HG03442 (cell line): Measurements from ENCODE around the gene ADGRL3.
"Not testable (repeated sequence)": the region's sequence is repeated elsewhere in the genome, so short reads cannot be mapped to it uniquely, and the experiment has no call there.

Experiments used
- ATAC-seq: cut with Tn5 transposase; IDR thresholded peaks from one replicate; pipeline ENCODE4 v1.9.1; 2021; ENCODE audit warnings: mild to moderate bottlenecking, moderate library complexity; ENCODE audit not compliant: unreplicated experiment

Gene ADGRL3

DNA sequence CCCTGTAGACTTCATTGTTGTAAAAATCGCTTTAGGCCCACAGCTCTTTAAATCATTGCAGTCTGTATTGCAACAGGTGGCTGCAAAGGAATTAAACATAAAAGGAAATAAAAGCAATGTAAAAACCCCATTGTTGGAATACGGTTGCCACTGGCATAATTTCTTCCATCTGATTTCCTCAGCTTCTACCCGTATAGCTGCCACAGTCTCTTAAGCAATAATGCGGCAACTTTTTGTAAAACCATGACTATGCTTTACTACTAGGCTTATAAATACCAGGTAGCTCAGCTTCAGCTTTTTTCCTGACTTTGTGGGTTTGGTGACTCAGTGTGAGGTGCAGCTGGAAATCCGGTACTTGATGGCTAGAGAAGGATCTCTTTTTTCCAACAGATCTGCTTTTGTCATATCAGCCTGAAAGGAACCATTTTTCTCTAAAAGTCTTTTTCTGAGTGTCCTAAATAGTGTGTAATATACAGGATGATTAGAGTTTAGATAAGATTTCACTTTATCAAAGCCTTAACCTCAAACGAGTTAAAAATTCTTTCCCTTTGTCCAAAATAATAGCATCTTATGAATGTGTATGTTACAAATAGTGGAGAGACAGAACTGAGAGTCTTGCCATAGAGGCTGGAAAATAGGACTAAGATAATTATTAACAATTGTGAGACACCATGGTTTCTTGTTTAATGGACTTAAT is 268.0 kb downstream of the ADGRL3 start:
- no peak for ATAC-seq

DNA sequence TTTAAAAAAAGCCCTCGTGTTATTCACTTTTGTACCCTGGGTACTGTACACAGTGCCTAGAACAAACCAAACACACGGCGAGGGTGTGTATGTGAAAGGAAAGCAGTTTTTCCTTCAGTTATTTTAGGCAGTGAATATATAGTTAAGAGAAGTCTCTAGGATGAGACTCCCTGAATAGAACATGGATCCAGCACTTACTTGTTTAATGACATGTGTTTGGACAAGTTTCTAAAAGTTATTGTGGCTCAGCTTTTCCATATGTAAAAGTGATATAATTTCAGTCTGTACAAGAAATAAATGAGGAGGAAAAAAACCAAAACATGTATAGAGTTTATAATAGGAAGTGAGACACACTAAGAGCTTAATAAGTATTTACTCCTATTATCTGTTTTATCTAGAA is 273.2 kb downstream of the ADGRL3 start:
- no peak for ATAC-seq

DNA sequence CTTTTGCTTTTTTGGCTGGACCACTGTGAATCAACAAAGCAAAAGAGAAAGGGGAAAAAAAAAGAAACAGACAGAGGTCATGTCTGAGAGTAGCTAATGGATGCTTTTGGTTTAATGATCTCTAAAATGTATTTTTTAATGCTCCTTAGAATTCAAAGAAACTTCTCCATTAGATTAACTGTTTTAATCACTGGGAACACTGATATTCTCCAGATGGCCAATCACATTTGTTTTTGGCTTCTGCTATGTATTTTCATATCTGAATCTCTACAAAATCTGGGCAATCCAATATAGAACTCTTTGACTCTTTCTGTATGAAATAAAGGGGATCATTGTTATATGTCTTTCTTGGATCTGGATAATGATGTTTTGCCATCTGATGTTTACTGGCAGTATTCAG is 278.2 kb downstream of the ADGRL3 start:
- no peak for ATAC-seq

DNA sequence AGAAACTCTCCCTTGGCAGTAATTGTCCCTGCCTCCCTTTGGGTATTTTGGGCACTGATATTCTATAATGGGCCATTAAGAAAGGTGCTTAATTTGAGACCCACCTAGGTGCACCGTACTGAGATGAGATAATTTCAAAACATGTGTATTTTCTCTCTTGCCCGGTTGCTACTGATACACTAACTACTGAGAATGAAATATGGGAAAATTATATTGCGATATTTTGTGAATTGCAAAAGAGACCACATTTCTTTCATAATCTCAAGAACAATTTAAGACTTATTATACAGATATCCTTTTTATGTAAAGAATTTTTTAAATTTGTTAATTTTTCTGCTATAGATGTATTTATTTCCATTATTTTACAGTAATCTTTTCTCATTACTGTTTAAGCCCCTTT is 284.9 kb downstream of the ADGRL3 start:
- no peak for ATAC-seq

DNA sequence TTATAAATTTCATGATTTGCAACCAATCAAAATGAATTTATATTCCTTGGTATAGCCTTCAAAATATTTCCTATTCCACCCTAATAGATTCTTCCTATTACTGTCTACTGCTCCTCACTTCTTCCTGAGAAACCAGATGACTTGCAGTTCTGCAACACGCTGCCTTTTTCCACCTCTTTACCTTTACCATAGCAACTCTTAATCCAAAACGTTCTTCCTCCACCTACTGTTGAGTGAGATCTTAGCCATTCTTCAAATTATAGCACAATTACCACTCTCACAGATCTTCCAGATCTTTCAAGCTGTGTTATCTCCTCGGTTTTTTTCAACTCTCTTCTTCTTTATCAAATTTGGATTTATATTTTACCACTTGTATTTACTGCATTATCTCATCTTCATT is 289.8 kb downstream of the ADGRL3 start:
- ATAC-seq: no peak

DNA sequence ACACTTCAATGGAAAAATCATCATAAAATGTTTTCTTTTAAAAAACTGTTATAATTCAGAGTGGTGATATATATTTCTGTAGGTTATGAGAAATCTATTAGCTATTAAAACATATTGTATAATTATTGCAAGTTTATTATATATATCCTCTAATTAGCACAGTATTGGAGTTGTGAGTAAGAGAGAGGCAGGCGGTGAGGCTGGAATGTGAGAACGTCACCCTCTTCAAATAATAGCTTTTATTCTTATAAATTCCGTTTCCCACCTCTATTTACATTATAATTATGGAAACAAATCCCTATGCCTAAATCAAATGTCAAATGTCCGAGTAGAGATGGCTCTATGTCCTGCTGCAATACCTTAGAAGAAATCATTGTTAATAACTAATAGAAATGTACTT is 292.9 kb downstream of the ADGRL3 start:
- no peak for ATAC-seq

DNA sequence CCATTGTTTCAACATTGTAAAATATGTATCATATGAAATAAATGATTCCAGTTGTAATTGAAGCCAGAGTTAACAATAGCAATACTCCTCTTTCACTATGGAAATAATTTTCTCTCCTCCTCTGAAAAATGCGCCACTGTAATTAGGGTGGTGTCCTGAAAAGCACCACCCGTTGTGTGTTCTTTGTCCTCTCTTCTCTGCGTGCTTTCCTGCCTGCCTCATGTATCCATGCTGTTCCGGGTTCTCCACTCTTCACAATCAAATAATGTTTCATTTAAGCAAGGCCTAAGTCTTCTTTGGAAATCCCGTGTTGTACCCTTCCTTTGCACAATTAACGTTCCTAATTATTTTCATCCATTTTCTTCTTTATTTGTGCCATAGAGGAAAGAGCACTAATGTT is 293.3 kb downstream of the ADGRL3 start:
- ATAC-seq: no peak

DNA sequence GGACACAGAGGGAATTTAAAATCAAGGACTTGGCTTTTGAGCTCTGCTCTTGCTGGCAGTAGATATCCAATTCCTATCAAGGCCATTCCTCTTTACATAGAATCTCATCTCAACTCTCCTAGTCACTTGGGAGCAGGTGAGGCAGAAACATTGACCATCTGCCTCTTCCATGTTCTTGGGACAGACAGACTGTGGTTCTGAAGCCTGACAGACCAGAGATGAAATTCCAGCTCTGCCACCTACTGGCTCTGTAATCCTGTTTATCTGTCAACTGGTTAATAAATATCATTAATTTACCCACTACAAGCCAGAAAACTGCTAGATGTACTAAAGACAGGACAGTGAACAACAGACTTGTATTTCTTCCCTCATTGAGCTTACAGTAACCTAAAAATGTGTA is 300.8 kb downstream of the ADGRL3 start:
- no peak for ATAC-seq

DNA sequence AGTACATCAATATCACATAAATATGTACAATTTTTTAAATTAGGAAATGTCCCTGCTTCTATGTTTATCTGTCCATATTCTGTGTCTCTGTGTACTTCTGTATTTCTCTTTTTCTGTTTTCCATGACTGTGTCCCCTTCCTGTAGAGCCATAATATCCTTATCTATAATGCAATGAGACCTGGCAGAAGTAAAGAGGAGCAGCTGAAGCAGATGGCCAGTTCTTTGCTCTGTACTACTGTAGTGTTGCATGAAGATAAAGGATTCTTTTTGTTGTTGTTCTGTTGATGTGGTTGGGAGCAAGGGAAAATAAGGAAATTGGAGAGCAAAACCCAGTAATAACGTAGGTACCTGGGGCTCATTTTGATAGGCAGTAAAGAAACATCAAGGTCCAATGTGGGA is 301.7 kb downstream of the ADGRL3 start:
- no peak for ATAC-seq

DNA sequence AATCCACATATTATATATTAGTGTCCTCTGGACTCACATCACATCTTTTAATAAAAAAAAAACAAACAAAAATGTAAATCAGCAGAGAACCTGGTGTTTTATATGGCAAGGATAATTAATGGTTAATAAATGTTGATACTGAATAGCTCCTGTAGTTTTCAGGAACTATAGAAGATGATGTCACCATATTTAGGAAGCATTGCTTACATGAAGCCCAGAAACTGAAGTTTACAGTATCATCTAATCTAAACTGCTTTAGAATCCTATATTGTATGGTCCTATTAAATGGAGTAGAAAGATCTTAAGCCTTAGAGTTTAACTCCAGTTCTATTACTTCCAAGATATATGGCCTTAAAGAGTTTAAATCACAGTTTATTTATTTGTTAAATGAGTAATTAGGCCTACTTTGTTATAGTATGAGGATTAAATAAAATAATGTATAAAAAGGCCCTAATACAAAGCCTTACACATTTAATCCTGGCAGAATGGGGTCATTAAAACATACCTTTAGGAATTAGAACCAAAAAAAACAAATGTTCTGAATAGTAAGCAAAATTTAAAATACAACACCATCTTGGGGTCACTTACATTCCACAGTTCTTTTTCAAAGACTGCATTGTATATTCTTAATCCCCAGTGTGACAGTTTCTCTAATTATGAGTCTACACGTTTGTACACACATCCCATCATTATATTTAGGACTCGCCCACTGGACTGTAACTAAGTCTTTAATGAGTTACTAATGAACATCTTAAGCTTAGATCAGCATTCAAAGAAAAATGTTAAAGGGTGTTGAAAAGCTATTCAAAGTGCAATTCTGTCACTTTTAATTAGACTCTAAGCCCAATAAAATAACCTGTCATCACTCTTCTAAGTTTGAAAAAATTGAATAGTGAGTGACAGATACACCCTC is 305.9 kb downstream of the ADGRL3 start:
- no peak for ATAC-seq

DNA sequence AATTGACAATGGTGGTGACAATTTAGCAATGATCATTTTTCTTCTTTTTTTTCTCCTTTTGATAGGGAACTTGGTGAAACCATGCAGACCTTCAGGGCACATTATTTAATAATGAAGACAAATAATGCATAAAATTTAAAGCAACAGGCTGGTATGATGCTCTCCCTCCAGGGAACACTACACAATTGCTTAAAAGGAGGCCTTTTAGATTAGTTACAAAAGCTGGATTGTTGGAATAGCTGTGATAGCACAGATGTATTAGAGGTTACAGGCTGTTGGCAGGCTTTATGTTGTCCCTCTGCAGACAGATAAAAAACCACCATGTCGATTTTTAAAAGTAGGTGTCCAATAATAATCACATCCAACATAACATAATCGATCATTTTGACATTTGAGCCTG is 307.0 kb downstream of the ADGRL3 start:
- ATAC-seq: no peak

DNA sequence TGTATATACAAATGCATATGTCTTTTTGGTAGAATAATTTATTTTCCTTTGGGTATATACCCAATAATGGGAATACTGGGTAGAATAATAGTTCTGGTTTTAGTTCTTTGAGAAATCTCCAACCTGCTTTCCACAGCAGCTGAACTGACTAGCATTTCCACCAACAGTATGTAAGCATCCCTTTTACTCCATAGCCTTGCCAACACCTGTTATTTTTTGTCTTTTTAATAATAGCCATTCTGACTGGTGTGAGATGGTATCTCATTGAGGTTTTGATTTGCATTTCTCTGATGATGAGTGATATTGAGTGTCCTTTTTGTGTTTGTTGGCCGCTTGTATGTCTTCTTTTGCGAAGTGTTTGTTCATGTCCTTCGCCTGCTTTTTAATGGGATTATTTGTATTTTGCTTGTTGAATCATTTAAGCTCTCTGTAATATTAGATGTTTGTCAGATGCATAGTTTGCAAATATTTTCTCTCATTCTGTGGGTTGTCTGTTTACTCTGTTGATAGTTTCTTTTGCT is 309.7 kb downstream of the ADGRL3 start:
- not testable (repeated sequence) for ATAC-seq

DNA sequence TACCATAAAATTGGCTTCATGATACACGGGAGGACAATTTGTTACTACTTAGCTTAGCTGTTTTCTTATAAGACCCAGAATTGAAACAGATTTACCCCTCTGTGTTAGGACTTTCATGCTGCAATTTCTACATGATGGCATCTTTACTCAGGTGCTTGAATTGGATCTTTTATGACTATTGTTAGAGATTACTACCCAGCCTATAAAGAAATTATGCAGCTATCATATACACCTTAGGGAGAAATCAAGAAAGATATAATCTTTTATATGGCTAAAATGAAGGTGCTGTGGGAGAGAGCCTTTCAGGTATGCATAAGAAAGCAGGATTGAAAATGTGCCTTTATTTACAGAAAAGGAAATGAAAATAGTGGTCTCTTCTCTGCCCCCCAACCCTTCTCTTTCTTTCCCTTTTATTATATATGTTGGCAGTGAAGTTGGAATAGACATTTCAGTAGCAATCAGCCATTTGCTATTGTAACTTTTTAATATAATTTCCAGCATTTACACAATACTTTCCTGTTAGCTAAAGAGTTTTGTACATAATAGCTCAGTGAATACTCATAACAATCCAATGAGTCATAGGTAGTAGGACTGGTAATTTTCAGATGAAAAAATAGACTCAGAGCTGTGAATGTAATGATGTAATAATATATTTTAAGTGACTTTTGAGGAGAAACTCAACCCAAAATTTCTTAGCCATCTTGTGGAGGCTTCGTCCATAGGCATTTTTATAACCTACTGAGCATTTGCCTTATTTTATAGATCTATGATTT is 311.8 kb downstream of the ADGRL3 start:
- no peak for ATAC-seq

DNA sequence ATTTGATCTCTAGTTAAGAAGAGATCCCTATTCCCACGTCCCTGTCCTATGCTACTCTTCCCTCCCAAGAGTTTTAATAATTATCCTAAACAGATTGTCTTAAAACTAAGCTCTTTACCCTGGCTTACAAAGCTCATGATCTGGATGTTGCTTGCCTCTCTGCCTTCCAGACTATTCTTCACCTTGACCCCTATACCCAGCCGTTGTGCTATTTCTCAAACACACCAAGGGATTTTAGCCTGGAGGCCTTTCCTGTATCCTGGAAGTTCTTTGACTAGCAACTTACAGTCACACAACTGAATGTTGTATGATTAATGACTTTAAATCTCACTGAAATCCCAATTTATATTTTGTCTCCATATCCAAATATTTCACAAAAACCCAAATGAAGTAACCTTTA is 314.9 kb downstream of the ADGRL3 start:
- no peak for ATAC-seq

DNA sequence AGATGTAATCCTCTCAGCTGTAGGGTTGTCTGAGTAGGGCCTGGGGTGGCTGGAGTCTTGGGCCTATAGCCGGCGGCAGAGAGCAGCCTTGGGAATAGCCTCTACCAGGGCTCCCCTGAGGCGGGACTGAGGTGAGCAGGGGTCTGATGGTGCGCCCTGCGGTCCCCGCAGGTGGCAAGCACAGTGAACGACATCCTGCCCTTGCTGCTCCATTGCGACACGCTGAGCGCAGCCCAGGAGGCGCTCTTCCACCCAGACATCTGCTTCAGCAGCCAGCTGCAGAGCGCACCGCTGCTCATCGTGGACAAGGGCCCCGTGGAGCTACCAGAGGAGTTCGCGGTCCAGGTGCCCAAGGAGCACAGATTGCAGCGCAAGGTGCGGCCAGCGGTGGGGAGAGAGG is 317.0 kb downstream of the ADGRL3 start:
- ATAC-seq: no peak

DNA sequence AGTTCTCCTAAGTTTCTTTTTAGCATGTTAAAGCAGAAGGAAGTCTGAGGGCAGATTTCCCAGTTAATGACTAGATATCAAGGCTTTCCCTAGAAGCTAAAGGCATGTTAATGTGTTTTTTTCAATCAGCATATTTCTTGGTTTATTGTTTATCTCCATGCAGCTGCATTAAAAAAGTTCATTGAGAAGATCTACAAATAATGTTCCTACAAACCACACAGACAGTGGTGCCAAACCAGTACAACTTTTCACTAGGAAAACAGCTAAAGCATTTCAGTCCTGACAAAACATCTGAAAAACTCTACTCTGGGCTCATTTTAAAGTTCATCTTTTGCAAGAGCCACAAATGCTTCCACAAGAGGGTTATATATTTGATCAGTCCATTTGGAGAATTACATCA is 320.0 kb downstream of the ADGRL3 start:
- ATAC-seq: no peak

DNA sequence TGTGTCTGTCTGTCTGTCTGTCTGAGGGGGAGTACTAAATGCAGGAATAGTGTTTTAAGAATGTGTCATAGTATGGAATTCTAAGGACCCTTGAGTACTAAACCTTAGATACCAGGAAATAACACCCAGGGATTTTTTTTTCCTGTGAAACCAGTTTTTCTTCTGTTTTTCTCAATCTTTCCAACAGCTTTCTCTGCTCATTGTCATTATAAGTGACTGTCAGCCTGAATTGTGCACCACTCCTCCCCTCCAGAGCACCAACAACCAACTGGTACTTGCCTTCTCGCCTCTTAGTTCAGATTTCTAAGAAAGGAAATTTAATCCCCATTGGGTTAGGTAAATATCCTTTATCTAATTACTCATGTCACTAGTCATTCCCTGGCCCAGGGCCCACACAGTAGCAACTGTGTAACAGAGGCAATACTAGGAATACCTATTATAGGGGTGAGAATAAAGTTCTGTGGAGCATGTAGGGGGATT is 320.6 kb downstream of the ADGRL3 start:
- ATAC-seq: no peak

DNA sequence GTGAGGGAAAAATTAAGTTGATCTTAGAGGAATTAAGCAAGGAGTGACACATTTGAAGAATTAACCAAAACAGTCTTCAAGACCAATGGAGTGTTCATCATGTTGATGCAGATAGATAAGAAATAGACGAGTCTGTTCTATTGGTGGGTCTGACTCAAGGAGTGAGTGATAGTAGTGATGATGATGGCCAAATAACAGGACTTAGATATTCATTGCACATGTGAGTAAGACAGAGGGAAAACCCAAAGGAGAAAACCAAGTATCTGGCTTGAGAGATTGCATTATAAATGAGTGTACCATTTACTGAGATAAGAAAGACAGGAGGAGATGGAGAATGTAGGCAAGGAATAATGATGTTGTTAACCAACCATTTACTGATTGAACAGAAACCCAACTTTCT is 321.3 kb downstream of the ADGRL3 start:
- no peak for ATAC-seq

DNA sequence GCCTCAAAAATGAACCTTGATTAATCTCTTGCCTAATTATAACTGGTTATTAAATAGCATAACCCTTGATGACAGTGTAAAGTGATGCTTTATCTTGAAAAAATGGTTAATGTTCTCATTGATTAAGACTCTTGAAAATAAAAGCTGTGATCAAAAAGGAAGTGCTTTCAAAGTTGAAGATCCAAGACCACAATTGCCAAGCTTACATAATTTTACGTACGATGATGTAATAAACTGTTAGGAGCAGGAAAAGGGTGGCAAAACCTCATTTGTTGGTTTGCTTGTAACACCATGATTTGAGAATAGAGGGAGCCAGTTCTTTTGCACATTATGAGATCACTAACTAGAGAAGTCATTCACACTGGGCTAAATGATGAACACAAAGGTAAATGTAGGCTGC is 322.2 kb downstream of the ADGRL3 start:
- ATAC-seq: no peak

DNA sequence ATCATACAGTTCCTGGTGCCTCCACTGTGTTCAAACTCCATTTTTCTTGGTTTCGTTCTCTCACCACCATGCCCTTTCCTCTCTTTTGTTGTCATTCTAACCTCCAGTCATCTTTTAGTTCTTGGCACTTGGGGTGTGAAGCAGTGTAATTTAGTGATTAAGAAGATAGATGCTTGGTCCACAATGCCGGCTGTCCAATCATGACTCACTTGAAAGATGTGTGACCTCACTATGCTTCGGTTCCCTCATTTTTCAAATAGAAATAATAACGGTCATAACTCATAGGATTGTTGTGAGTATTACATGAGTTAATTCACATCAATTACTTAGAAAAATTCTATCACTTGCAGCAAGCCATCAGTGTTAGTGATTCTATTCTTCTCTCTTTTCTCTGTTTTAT is 327.8 kb downstream of the ADGRL3 start:
- no peak for ATAC-seq

DNA sequence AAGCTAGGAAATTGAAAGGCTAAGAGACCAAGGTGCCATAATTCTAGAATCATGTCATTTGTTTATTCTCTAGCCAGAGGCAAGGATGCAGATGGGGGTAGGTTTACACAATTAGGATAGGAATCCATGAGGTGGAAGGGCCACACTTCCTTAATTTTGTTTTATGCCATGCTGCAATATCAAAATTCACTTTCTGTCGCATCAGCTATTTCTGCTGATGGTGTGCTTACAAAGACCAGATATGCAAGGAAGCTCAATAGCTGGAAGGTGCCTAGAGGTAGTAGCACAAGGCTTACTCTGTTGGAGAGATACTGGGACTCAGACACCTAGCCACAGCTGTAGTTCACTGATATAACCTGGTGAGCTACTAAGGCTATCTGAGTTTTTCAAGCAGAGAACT is 328.5 kb downstream of the ADGRL3 start:
- no peak for ATAC-seq
